ENCODE measurements around the gene FRMD4A.

DNA sequence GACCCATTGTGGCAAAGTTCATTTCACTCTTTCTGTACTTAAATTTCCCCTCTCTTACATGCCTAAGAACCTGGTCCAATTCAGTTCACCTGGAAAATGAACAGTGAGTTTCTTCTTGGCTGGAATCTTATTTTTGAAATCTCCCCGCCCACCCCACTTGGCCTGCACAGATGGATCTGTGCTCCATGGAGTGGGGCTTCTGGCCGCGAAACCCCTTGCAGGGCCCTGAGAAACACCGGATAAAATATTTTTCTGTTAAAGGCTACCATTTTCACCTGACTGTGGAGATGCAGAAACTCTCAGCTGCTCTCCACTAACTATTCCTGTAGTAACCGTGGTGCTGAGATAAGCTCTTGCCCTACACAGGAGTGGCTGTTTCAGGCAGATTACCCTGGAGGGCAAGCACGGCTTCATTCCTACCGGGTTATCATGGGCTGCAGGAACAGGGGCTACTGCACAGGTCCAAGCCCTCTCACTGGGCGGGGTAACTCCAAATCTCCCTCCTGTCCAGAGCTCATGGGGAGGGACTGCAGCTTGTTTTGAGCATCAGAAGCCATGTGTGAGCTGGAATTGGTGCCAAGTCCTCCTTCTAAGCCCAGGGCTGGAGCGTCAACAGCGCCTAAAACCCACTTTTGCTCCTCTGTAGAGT lies 625.1 kb downstream of the FRMD4A start:
- TF ChIP-seq, protein P1, sequence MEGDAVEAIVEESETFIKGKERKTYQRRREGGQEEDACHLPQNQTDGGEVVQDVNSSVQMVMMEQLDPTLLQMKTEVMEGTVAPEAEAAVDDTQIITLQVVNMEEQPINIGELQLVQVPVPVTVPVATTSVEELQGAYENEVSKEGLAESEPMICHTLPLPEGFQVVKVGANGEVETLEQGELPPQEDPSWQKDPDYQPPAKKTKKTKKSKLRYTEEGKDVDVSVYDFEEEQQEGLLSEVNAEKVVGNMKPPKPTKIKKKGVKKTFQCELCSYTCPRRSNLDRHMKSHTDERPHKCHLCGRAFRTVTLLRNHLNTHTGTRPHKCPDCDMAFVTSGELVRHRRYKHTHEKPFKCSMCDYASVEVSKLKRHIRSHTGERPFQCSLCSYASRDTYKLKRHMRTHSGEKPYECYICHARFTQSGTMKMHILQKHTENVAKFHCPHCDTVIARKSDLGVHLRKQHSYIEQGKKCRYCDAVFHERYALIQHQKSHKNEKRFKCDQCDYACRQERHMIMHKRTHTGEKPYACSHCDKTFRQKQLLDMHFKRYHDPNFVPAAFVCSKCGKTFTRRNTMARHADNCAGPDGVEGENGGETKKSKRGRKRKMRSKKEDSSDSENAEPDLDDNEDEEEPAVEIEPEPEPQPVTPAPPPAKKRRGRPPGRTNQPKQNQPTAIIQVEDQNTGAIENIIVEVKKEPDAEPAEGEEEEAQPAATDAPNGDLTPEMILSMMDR (IDR thresholded peaks at IDR 0.05) = no peak
- no peak for TF ChIP-seq POLR2AphosphoS5 (IDR thresholded peaks at IDR 0.05)
- TF ChIP-seq POLR2A (IDR thresholded peaks at IDR 0.05) = no peak

Data from stomach (tissue), 4 donors.